Stimulated activated naive CD8-positive, alpha-beta T cell treated with anti-CD3 and anti-CD28 coated beads, Interleukin-15, amount 100 ng/mL, for 72 hours (primary cell): ENCODE results near the gene ABHD4.
A peak's percentile ranks its signal among the peaks of the same experiment; 100 is the strongest.
"Not testable (repeated sequence)": the region's sequence is repeated elsewhere in the genome, so short reads cannot be mapped to it uniquely, and the experiment has no call there.

Experiments used
- ATAC-seq: fragments of 150-1000 bp; cut with Tn5 transposase; 2 replicates; pipeline ENCODE4 v1.10.0; 2021; ENCODE audit warnings: mild to moderate bottlenecking, moderate library complexity
- DNase-seq, 2 donors: peaks; one replicate each; pipeline ENCODE4 v3.0.0; 2021 to 2022
- H3K27ac Mint-ChIP-seq, 2 donors: one replicate each; pipeline ENCODE4 v1.8.0; 2022; ENCODE audit warnings: mild to moderate bottlenecking in 2 of 2, mixed read lengths in 2 of 2, moderate library complexity in 2 of 2
- H3K27me3 Mint-ChIP-seq: one replicate; pipeline ENCODE4 v1.8.0; 2022; ENCODE audit warnings: mixed read lengths
- H3K4me1 Mint-ChIP-seq: one replicate; pipeline ENCODE4 v1.8.0; 2022; ENCODE audit warnings: mild to moderate bottlenecking, mixed read lengths
- H3K4me3 Mint-ChIP-seq, 2 donors: one replicate each; pipeline ENCODE4 v1.8.0; 2022; ENCODE audit warnings: mild to moderate bottlenecking in 2 of 2, mixed read lengths in 2 of 2, moderate library complexity in 1 of 2
- H3K9me3 Mint-ChIP-seq, 2 donors: one replicate each; pipeline ENCODE4 v1.8.0; 2022; ENCODE audit warnings: mixed read lengths in 2 of 2

Gene ABHD4

DNA sequence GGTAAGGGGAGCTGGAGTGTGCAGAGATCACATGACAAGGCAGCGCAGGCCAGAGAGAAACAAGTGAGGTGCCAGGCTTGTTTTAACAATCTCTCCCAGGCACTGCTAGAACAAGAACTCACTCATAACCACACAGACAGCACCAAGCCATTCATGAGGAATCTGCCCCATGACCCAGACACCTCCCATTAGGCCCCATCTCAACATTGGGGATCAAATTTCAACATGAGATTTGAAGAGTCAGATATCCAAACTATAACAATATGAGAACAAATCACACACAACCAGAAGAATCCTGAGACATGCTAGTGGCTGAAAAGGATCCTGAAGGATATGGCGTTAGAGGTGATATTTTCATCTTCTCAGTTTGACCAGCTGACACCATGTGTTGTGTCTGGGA, 24.2 kb downstream of the ABHD4 start:
- DNase-seq = no peak
- H3K27ac Mint-ChIP-seq = no peak overlapping the region
- no peaks in the 10 kb centered on the region for H3K9me3 Mint-ChIP-seq
- no peaks in the 10 kb centered on the region for H3K4me1 Mint-ChIP-seq
- no peaks in the 10 kb centered on the region for H3K27me3 Mint-ChIP-seq
- ATAC-seq = no peak
- no peak overlapping the region for H3K4me3 Mint-ChIP-seq

DNA sequence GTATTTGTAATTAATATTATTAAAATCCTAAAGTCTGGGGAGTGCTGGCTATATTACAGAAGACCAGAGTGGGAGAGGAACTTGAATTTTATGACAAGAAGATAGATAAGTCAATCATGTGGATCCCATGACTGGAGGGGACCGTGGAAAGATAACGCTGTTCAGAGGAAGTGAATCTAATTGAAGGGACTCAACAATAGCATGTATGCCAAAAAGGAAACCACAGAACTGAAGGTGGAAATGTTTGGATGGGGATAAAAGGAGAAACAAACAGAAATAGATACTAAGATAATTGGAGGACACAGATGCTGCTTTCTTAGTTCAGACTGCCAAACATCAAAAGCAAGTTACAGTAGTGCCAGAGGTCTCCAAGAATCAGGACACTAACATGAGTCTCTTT, 24.9 kb downstream of the ABHD4 start:
- Mint-ChIP-seq H3K9me3 (no peaks in the 10 kb centered on the region), H3K4me3 (no peak overlapping the region), H3K27me3 (no peaks in the 10 kb centered on the region), H3K4me1 (no peaks in the 10 kb centered on the region), H3K27ac (no peak overlapping the region)
- DNase-seq (no peak), ATAC-seq (no peak)

DNA sequence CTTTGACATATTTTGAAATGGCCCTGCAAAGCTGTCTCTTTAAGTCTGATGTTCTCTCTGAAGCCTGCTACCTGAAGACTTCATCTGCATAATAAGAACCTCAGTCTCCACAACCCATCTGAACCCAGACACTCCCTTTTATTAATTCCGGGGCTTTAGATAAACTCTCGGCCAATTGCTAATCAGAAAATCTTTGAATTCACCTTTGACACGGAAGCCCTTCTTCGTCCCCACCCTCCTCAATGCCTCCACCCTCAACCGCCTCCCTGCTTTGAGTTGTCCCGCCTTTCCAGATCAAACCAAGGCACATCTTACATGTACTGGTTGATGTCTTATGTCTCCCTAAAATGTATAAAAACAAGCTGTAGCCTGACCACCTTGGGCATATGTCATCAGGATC, 28.5 kb downstream of the ABHD4 start:
- DNase-seq (no peak), ATAC-seq (no peak)
- H3K27me3 Mint-ChIP-seq = peaks cover 11% of the 10 kb centered on the region
- peaks cover 13 to 16% of the 10 kb centered on the region in 2 donors for H3K9me3 Mint-ChIP-seq
- no peak overlapping the region for H3K27ac Mint-ChIP-seq
- H3K4me3 Mint-ChIP-seq = no peak overlapping the region
- no peaks in the 10 kb centered on the region for H3K4me1 Mint-ChIP-seq

DNA sequence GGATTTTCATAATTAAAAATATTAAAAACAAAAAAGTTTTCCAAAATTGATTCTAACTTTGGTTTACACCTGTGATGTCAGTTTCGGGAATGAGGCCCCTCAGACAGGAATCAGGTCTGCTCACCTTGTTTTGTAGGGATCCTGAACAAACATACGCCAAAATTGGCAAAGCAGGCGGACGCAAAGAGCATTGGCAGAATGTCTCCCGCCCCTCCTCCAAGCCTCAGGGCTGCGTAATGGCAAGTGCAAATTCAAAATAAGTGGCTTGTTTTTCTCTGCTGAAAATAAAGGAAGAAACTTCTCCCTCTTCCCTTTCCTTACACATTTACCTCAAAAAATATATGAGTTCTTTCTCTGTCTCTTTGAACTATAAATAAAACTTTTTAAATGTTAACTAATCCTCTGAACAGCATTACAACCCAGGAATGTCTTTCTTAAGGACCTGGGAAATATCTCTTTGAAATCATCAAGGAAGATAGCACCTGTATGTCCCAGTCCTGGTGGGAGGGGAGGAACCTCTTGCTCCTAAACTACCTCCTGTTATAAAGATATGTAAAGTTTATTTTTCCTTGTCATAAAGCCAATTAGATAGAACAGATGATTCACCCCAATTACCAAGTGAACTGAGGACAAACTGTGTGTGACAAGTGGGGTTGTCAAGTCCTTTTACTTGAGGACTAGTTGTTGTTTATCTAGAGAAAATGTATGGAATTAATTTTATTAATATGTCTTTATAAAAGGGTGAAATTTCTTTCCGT, 29.6 kb downstream of the ABHD4 start:
- Mint-ChIP-seq H3K4me1 (no peaks in the 10 kb centered on the region), H3K27me3 (peaks cover 11% of the 10 kb centered on the region), H3K9me3 (peaks cover 16 to 21% of the 10 kb centered on the region in 2 donors), H3K27ac (no peak overlapping the region), H3K4me3 (no peak overlapping the region)
- DNase-seq (no peak), ATAC-seq (no peak)

DNA sequence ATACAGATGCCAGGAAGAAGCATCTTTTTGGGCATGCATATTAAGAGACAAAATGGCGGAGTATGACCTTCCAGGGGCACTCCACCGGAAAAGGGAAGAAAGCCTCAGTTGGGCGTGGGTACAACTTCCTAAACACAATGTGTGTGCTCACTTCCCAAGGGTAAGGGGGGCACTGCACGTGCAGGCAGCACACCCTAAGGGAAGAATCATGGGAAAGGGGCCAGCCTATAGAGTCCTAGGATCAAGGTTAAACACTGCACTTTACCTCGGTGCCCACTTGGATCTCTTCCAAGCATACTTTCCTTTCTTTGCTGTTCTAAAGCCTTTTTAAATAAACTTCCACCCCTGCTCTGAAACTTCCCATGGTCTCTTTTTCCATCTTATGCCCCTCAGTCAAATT, 31.3 kb downstream of the ABHD4 start:
- Mint-ChIP-seq H3K4me1 (no peaks in the 10 kb centered on the region), H3K27me3 (peaks cover 11% of the 10 kb centered on the region), H3K27ac (no peak overlapping the region), H3K4me3 (no peak overlapping the region), H3K9me3 (peaks cover 16 to 21% of the 10 kb centered on the region in 2 donors)
- ATAC-seq = no peak
- DNase-seq = no peak

DNA sequence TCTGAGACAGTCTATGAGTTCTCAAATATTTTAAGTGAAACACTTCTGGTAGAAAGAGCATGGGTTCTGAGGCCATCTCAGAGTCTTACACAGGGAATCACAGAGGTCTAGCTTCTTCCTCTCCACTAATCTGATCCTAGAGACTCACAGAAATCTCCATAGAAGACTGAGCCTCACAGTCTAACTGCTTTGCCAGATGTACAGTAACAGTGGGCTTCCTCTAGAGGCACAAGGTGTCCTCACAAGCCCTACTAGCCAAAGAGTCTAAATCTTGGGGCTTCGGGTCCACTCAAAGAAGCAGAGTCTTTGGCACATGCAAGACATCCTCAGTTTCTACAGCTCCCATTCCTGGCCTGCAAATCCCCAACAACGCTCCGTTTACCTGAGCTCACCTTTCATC, 32.0 kb downstream of the ABHD4 start:
- Mint-ChIP-seq H3K4me1 (no peaks in the 10 kb centered on the region), H3K4me3 (no peak overlapping the region), H3K27me3 (peaks cover 11% of the 10 kb centered on the region), H3K27ac (no peak overlapping the region), H3K9me3 (peaks cover 16 to 21% of the 10 kb centered on the region in 2 donors)
- ATAC-seq (no peak), DNase-seq (no peak)

DNA sequence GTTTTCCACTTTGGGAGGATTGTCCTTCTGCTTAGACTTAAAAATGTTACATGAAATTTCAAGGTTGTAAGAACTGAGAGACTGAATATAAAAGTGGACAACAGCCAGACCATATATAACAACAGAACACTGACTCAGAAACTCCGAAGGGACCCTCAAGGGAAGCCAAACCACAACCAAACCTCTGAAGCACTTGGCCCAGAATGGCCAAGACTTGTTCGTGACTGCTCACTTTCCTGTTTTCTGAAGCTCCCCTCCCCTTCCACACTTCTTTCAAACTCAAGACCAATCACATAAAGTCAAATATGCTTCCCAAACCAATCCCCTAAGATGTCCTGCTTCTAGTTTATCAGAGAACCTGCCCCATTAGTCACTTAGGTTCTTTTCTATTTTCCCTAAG, 32.4 kb downstream of the ABHD4 start:
- peaks cover 16 to 21% of the 10 kb centered on the region in 2 donors for H3K9me3 Mint-ChIP-seq
- H3K27me3 Mint-ChIP-seq = peaks cover 11% of the 10 kb centered on the region
- no peak overlapping the region for H3K4me3 Mint-ChIP-seq
- no peak overlapping the region for H3K27ac Mint-ChIP-seq
- no peak for DNase-seq
- no peaks in the 10 kb centered on the region for H3K4me1 Mint-ChIP-seq
- no peak for ATAC-seq

DNA sequence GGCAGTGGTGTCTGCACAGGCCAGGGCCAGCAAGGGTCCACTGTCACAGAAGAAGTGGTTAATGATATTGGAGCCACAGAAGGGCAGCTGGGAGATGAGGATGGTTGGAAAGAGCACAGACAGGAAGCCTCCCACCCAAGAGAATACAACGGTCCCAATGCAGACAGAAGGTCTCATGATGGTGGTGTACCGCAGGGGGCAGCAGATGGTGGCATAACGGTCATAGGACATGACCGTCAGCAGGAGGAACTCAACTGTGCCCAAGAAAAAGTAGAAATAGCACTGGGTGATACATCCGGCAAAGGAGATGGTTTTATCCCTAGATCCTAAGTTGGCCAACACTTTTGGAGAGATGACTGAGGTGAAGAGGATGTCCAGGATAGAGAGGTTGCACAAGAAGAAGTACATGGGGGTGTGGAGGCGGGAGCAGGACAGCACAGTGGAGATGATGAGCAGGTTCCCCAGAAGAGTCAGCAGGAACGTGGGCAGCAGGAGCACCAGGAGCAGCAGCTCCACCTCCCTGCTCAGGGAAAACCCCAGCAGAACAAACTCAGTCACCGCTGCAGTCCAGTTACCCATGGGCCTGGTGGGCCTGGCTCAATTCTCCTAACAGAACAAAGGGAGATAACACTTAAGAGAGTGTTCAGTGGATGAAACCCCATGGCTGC, 36.3 kb downstream of the ABHD4 start:
- H3K9me3 Mint-ChIP-seq = peaks cover 16 to 21% of the 10 kb centered on the region in 2 donors
- peaks cover under 1% of the 10 kb centered on the region for H3K27me3 Mint-ChIP-seq
- no peak for DNase-seq
- no peak for ATAC-seq
- H3K4me3 Mint-ChIP-seq = no peak overlapping the region
- no peak overlapping the region for H3K27ac Mint-ChIP-seq
- no peaks in the 10 kb centered on the region for H3K4me1 Mint-ChIP-seq

DNA sequence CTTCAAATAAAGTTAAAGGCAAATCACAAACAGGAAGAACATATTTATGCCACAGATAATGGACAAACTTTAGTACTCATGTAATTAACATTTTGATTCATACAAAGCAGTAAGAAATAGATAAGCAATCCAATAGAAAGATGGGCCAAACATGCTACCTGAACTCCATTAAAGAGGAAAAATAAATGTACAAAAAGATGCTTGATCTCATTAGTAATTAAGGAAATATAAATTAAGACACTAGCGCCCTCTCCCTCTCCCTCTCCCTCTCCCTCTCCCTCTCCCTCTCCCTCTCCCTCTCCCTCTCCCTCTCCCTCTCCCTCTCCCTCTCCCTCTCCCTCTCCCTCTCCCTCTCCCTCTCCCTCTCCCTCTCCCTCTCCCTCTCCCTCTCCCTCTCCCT, 37.9 kb downstream of the ABHD4 start:
- not testable (repeated sequence) for H3K4me1 Mint-ChIP-seq, ATAC-seq, H3K27me3 Mint-ChIP-seq, DNase-seq, H3K27ac Mint-ChIP-seq, H3K4me3 Mint-ChIP-seq
- H3K9me3 Mint-ChIP-seq = peaks cover 7 to 10% of the 10 kb centered on the region in 2 donors

DNA sequence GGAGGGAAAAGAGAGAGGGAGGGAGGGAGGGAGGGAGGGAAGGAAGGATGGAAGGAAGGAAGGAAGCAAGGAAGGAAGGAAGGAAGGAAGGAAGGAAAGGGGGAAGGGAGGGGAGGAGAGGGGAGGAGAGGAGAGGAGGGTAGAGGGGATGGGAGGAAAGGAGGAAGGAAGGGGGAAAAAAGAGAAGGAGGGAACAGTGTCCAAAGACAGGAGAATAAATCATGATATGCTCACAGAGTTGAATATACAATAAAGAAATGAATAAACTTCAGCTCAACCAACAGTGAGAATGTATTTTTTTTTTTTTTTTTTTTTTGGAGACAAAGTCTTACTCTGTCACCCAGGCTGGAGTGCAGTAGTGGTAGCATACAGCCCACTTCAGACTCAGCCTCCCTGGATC, 42.1 kb downstream of the ABHD4 start:
- no peak overlapping the region for H3K4me3 Mint-ChIP-seq
- no peak for DNase-seq
- H3K9me3 Mint-ChIP-seq = no peaks in the 10 kb centered on the region
- ATAC-seq = no peak
- no peak overlapping the region for H3K27ac Mint-ChIP-seq
- peaks cover 10% of the 10 kb centered on the region for H3K4me1 Mint-ChIP-seq
- H3K27me3 Mint-ChIP-seq = no peaks in the 10 kb centered on the region

DNA sequence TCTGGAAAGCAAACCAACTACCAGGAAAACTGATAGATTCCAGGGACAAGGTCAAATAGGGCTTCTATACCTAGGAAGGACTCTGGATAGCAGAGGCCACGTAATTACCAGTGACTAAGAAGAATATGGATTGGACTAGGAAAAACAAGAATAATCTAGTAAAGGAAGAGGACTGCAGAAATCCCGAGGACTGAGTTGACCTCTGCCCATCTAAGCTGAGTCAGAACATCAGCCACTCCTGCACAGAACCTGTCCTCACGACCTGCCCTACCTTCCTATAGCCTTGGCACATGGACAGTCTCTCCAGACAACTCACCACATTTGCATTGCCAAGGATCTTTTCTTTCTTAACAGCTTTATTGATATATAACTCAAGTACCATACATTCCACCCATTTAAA, 43.7 kb downstream of the ABHD4 start:
- Mint-ChIP-seq H3K27ac (no peak overlapping the region), H3K27me3 (no peaks in the 10 kb centered on the region), H3K4me3 (no peak overlapping the region), H3K4me1 (peaks cover 23% of the 10 kb centered on the region), H3K9me3 (no peaks in the 10 kb centered on the region)
- DNase-seq (no peak), ATAC-seq (no peak)

DNA sequence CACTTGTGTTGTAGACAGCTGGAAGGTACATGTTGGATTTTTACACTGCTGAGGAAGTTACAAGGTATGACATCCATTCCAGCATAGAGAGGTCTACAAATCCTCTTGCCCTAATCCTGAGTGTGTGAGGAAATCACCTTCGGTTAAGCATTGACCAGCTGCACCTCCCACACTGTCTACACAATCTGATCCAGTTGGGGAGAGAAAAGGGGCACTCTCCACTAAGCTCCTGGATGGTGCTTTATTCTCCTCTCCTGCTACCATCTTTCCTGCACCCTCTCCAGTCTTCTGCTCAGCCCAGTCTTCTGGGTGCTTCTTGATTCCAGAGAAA, 46.2 kb downstream of the ABHD4 start, which contains the start of gene OR6J1:
TSS of gene OR6J1 (minus strand) at position 48 of the 331 bp plus-strand sequence. CDS start 9,541 bp downstream, outside the sequence.
- peaks cover 26% of the 10 kb centered on the region for H3K4me1 Mint-ChIP-seq
- peak within 1 kb of the TSS in 1 of 2 donors; percentile 66 for H3K27ac Mint-ChIP-seq
- no peak for ATAC-seq
- H3K27me3 Mint-ChIP-seq = no peaks in the 10 kb centered on the region
- no peak for DNase-seq
- no peaks in the 10 kb centered on the region for H3K9me3 Mint-ChIP-seq
- H3K4me3 Mint-ChIP-seq = no peak within 1 kb of the TSS

DNA sequence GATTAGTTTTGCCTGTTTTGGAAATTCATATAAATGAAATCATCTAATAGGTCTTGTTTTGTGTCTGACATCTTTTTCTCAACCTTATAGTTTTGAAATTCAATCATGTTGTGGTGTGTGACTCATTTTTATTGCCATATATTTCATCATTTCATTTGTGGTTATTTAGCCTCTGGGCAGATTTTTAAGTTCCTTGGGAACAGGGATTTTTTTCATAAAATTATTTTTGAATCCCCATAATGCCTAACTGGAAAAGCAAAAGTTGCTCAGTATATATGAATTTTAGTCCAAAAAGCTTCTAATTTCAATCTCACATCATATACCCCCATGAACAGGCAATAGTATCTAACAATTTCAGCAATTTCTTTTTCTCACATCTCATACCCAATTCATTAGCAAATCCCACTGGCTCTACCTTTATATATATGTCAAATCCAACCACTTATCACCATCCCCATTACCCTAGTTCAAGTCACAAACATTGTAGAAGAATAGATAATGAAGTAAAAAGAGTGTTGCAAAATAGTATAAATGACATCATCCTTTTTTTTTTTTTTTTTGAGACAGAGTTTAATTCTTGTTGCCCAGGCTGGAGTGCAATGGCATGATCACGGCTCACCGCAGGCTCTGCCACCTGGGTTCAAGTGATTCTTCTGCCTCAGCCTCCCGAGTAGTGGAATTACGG, 48.6 kb downstream of the ABHD4 start:
- Mint-ChIP-seq H3K27me3 (no peaks in the 10 kb centered on the region), H3K9me3 (no peaks in the 10 kb centered on the region), H3K4me1 (peaks cover 32% of the 10 kb centered on the region), H3K27ac (peak overlapping the region; percentile 95 to 99), H3K4me3 (no peak overlapping the region)
- ATAC-seq = peak; percentile 35
- no peak for DNase-seq

DNA sequence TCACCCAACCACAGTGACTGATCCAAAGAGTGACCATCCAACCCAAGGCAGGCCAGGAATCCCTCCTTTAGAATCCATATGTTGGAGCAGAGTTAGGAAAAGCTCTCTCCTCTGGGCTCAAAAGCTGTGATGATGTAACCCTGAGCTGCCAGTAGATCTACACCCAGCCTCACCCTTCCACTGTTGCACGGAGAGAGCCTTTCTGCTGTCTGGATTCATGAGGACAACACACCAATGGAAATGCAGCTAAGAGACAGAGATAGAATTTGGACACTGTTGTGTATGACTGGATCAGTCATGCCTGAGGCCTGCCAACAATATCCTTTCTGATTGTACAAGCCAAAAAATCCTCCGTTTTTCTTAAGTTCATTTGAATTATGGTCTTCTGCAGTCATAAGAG, 50.4 kb downstream of the ABHD4 start:
- peak overlapping the region; percentile 50 to 75 for H3K27ac Mint-ChIP-seq
- no peaks in the 10 kb centered on the region for H3K9me3 Mint-ChIP-seq
- H3K4me1 Mint-ChIP-seq = peaks cover 32% of the 10 kb centered on the region
- DNase-seq (no peak), ATAC-seq (no peak)
- H3K27me3 Mint-ChIP-seq = no peaks in the 10 kb centered on the region
- H3K4me3 Mint-ChIP-seq = no peak overlapping the region

DNA sequence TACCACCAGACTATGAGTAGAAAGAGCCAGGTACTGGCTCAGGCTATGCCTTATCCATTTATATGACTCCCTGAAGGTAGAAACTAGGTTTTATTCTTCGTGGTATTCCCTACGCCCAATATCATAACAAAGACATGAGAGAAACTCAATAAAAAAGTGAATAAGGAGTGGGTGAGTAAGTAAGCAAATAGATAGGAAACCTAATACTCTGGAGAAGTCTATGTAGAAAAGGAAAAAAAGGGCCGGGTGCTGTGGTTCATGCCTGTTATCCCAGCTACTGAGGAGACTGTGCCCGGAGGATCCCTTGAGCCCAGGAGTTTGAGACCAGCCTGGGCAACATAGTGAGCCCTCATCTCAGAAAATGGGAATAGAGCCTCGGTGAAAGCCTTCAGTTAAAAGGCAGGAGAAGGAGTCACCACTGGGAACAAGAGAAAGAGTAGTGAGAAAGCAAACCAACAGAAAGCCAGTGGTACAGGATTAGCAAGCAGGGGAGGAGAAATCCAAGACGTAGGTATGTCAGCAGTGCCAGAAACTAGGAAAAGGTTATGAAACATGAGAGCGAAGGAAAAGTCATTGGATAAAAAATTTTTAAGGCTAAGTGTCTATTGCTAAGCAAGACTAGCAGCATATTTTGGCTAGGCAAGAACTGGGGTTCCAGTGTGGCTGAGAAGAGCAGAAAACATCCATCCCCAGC, 52.1 kb downstream of the ABHD4 start:
- peak overlapping the region in 1 of 2 donors; percentile 28 for H3K27ac Mint-ChIP-seq
- peaks cover 22% of the 10 kb centered on the region for H3K4me1 Mint-ChIP-seq
- no peak for DNase-seq
- no peak overlapping the region for H3K4me3 Mint-ChIP-seq
- no peak for ATAC-seq
- H3K27me3 Mint-ChIP-seq = no peaks in the 10 kb centered on the region
- H3K9me3 Mint-ChIP-seq = no peaks in the 10 kb centered on the region
